Anterior cingulate cortex (tissue), 58 donors: ENCODE measurements around the gene ULK4.
A peak's percentile ranks its signal among the peaks of the same experiment; 100 is the strongest.
"Not testable (repeated sequence)": the region's sequence is repeated elsewhere in the genome, so short reads cannot be mapped to it uniquely, and the experiment has no call there.

Source experiments
- DNase-seq, 58 donors: peaks; one replicate each; lab custom pipeline; 2025; lab: John Stamatoyannopoulos, UW

ULK4 gene

DNA sequence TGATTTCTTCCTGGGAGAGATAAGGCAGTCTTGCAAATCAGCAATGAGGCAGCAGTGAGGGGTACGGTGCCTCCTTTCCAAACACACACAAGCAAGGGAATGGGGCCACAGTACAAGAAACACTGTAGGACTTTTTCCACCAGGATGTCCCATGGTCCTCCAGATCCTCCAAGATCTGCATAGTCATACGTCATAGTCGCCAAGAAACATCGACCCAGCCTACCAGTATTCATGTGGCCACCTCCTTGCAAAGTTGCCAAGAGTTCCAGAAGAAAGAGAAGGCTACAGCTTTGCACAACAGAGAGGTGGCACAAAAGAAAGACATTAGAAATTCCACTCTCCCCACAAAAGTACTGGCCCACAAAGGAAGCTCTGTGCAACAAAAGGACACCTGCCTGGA, 504.7 kb downstream of the ULK4 start:
- no peak for DNase-seq

DNA sequence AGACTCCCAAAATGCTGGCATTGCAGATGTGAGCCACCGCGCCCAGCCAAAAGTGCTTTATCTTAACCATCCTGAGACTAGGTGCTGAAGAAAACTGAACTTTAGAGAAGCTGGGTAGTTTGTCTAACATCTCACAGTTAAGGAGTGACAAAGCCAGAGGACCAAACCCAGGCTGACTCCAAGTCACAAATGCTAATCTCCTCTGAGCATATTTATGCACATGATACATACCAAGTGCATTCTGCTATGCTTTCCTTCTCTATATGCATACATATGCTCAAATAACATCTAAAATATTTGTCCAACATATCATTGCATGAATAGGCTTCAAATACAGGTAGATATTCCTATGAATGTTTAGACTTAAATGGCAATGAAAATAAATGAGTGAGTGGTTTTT, 505.7 kb downstream of the ULK4 start:
- no peak for DNase-seq

GRCh38 chr3:41453618-41454017, 508.3 kb downstream of the ULK4 start:
- DNase-seq = not testable (repeated sequence)

- no peak for DNase-seq
Measured at GRCh38 chr3:41450416-41451231, 511.3 kb downstream of the ULK4 start.

- DNase-seq = no peak
Measured at GRCh38 chr3:41448396-41448795, 513.5 kb downstream of the ULK4 start.

GRCh38 chr3:41447701-41448100, 514.2 kb downstream of the ULK4 start:
- no peak for DNase-seq

- DNase-seq = not testable (repeated sequence)
Measured at GRCh38 chr3:41446316-41446715, 515.6 kb downstream of the ULK4 start.

- no peak for DNase-seq
Measured at GRCh38 chr3:41441568-41441967, 520.3 kb downstream of the ULK4 start.

DNA sequence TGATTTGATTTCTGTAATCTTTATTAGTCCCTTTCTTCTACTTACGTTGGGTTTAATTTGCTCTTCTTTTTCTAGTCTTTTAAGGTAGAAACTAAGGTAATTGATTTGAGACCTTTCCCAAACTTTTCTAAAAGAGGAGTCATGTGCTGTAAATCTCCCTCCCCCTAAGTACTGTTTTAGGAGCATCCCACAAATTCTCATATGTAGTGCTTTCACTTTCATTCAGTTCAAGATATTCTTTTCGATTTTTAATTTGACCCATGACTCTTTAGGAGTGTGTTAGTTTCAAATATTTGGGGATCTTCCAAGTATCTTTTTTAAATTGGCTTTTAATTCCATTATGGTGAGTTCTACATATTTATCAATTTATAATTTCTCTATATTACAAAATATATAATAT, 520.8 kb downstream of the ULK4 start:
- no peak for DNase-seq

GRCh38 chr3:41436983-41437382, 524.9 kb downstream of the ULK4 start:
- no peak for DNase-seq

- no peak for DNase-seq
Measured at GRCh38 chr3:41434781-41435180, 527.1 kb downstream of the ULK4 start.

DNA sequence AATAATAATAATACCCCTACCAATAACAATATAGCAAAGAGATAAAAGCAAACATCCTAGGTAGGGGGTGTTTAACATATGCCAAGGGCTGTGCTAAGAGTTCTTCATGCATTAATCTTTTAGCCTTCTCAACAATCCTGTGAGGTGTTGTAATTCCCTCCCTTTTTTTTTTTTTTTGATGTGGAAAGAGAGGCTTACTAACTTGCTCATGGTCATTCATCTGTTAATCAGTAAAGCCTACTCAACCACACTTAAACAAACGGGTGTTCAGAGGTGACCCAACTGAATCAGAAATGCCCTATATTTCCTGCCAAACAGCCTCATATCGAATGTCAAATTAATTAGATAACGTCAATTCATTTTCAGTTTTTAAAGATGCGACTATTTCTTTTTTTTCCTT, 530.5 kb downstream of the ULK4 start:
- no peak for DNase-seq

- DNase-seq = no peak
Measured at GRCh38 chr3:41430886-41431285, 531.0 kb downstream of the ULK4 start.

DNA sequence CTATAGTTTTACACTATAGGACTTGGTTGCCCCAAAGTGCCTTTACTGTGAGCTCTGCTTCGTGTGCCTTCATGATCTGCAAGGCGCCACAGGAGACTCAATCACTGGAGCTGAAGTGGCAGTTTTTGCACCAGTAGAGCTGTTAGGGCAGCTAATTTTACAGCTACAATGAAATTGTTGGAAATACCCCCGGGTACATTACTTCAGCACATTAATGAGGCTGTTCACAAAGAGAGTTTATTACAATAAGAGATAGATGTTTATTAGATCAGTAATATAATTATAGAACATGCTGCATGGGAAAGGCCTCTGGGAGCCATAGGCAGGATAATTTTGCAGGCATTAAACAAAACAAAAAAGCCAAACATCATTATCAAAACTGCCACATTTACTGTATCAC, 531.5 kb downstream of the ULK4 start:
- DNase-seq = no peak

DNA sequence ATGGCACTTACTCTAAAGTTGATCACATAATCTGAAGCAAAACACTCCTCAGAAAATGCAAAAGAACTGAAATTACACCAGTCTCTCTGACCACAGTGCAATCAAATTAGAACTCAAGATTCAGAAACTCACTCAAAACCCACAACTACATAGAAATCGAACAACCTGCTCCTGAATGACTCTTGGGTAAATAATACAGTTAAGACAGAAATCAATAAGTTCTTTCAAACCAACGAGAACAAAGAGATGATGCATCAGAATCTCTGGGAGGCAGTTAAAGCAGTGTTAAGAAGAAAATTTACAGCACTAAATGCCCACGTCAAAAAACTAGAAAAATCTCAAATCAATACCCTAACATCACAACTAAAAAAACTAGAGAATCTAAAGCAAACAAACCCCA, 535.4 kb downstream of the ULK4 start:
- DNase-seq = no peak

DNA sequence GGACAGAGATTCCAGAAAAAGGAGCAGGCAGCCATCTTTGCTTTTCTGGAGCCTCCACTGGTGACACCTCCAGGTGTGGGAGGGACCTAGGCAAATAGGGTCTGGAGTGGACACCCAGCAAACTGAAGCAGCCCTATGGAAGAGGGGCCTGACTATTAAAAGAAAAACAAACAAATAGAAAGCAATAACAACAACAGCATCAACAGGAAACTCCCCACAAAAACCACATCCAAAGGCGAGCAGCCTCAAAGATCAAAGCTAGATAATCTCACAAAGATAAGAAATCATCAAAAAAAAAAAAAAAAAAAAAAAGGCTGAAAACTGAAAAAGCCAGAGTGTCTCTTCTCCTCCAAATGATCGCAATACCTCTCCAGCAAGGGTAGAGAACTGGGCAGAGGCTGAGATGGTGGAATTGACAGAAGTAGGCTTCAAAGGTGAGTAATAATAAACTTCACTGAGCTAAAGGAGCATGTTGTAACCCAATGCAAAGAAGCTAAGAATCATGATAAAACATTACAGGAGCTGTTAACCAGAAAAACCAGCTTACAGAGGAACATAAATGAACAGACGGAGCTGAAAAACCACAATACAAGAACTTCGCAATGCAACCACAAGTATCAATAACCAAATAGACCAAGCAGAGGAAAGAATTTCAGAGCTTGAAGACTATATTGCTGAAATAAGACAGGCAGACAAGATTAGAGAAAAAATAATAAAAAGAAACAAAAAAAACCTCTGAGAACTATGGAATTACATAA, 537.2 kb downstream of the ULK4 start:
- no peak for DNase-seq

DNA sequence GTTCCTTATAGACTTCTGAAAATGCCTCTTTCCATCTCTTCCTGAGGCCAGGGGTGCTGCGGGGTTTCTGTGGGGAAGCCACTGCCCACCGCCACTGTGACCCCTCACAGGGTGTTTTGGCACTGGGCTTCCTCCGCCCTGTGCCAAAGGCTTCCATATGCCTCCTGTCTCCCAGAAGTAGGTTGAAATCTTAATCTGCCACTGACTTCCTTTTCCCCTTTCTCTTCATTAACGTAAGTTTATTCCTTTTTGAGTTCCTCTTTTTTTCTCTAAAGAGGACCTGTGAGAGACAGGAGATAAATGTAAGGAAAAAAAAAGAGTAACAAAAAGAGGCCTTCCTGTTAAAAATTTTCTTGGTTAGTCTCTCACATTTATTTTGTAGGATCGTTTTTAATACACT, 542.1 kb downstream of the ULK4 start:
- DNase-seq = no peak

DNA sequence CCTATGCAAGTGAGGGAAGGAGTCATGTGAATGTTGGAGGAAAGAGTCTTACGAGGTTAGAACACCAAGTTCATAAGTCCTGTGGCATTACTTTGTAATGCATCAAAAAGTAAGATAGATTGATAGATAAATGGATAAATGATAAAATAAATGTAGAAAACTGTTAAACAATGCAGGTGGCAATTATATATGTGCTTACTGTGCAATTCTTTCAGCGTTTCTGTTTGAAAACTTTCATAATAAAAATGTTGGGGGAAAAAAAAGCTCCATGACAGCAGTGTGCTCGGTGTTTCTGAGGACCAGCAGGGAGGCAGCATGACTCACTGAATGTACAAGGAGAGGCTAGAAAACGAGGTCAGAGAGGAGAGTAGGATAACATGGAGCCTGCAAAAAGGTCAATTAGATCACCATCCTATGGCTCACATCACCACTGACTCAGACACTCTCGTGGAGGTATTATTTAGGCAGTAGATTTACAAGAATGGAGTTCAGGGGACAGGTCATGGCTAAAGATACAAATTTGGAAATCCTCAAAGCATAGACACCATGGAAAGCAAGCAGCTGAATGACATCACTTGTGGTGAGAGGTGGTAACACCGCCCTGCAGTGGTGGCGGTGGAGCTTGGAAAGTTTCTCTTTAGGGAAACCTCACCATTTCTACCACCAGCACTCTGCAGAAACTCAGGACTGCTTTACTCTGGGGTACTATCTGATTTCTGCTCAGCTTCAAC, 542.8 kb downstream of the ULK4 start:
- DNase-seq = peak in 1 of 58 donors; percentile 0

GRCh38 chr3:41417574-41417973, 544.3 kb downstream of the ULK4 start:
- no peak for DNase-seq

DNA sequence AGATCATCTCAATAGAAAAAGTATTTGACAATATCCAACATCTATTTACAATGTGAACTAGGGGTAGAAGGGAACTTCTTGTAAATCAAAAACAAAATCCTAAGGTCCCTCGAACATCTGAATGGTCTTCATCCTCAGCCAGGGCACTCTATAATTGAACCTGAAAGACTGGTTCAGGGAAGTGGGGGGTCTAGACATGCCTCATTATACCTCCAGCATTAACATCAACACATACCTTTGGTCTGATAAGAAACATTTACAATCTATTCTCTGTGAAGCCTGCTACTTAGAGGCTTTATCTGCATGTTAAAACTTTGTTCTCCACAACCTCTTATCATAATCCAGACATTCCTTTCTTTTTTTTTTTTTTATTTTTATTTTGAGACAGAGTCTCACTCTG, 550.8 kb downstream of the ULK4 start:
- no peak for DNase-seq

DNA sequence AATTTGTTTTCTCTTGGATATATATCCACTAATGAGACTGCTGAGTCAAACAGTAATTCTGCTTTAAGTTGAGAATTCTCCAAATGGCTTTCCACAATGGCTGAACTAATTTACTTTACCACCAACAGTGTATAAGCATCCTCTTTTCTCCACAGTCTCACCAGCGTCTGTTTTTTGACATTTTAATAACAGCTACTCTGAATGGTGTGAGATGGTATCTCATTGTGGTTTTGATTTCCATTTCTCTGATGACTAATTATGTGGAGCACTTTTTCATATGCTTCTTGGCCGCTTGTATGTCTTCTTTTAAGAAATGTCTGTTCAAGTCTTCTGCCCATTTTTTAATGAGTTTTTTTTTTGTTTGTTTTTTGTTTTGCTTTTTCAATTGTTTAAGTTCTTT, 556.4 kb downstream of the ULK4 start:
- no peak for DNase-seq
